GM19239 (cell line): Measurements from ENCODE around the gene RINT1.
"Not testable (repeated sequence)": the region's sequence is repeated elsewhere in the genome, so short reads cannot be mapped to it uniquely, and the experiment has no call there.

Source experiments
- DNase-seq: peaks from one replicate; pipeline ENCODE4 v3.0.0; 2011; ENCODE audit warnings: low spot score; ENCODE audit not compliant: insufficient read length
- FAIRE-seq: peaks from 2 replicates; lab custom pipeline; 2011; peaks lifted over from hg19 to GRCh38; lab: Jason Lieb, UNC

Gene RINT1

DNA sequence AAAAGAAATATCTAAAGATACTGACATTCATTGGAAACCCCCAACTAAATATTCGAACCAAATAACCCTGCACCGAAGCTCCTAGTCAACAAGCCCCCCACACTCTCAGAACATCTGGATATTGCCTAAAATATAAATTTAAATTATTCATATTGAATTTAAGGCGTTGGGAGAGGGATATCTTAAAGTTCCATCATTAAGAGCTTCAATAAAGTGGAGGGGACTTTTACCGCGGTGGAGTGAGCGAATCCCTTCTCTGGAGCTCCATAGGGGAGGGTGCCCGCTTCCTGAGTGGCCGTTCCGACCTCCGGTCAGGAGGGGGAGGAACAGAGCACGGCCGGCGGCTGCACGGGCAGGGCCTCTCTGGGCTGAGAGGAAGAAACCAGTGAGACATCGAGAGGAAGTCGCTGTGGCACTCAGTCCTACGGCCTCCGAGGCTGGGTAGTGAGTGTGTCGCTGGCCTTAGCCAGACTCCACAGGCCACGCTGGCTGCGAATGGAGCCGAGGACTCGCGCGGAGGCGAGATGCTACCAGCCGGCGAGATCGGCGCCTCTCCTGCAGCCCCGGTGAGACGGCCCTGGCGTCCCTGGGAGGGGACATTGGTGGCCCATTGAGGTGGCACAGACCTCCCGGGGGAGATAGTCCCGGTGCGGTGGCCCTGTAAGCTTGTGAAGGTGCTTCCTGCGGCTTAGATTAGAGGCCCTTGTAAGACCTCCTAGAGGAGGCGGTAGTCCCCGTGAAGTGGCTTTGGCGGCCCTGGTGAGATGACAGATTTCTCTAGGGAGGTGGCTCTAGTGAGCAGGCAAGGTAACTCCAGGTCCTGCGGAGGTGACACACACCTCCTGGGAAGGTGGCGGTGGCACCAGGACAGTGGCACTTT is at the start of gene RINT1:
TSS of gene RINT1 (plus strand) at position 410 of the 880 bp plus-strand sequence. CDS start at position 525, 115 bp downstream.
- peak; percentile 77 for DNase-seq
- FAIRE-seq, result peak; percentile 82

DNA sequence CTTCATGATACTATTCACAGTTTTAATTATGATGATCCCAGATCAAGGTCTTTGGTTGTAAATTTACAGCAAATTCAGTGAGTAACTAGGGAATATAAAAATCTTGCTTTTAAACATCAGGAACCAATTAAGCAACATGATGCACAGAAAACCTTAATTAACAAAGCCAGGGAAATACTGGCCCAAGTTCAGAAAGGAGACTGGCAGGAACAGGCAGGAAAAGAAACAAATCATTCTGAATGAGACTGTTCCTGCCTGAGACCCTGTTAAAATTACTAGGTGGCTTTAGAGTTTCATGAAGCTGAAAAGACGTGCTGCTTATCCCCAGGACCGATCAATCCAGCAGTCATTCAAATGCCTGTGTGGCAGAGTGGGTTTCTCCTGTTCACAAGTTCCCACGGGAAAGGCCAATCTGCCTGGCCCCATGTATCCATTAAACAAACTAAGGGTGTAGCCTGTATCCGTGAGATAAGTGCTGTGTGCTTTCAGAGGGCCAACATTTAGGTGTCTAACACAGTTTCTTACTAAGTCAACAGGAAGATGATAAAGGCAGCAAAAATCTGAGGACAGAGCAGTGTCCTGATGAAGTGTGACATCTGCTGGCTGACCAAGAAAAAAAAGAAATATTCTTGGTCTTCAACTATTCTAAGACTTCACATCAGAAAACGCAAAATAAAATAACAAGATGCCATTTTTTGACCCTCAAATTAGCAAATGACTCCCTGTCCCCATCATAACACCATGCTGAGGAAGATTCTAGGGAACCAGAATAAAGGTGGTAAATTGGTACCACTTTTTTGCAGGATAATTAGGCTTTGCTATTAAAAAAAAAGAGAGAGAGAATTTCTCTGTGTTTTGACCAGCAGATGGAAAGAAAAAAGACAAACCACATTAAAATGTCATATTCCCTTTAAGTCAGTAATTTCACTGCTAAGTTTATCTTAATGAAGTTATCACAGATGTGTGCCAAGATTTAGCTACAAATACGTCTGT is 44.1 kb upstream of the RINT1 start:
- DNase-seq, result no peak
- FAIRE-seq, result no peak

DNA sequence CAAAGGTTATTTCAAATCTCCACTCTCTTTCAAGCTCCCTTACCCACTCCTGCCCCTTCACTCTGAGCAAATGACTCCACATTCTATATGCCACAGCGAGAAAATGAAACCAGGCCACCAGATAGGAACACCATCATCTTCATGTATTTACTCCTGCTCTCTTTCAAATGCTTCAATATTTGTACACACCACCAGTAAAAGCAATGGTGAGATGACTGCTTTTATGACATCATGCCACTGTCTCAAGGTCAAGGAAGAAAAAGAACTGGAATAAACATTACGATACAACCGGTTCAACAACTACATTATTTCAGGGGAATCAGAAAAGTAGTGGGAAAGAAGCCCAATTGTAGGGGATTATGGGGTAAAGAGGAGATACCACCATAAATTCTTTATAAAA is 42.6 kb upstream of the RINT1 start:
- FAIRE-seq (no peak), DNase-seq (no peak)

DNA sequence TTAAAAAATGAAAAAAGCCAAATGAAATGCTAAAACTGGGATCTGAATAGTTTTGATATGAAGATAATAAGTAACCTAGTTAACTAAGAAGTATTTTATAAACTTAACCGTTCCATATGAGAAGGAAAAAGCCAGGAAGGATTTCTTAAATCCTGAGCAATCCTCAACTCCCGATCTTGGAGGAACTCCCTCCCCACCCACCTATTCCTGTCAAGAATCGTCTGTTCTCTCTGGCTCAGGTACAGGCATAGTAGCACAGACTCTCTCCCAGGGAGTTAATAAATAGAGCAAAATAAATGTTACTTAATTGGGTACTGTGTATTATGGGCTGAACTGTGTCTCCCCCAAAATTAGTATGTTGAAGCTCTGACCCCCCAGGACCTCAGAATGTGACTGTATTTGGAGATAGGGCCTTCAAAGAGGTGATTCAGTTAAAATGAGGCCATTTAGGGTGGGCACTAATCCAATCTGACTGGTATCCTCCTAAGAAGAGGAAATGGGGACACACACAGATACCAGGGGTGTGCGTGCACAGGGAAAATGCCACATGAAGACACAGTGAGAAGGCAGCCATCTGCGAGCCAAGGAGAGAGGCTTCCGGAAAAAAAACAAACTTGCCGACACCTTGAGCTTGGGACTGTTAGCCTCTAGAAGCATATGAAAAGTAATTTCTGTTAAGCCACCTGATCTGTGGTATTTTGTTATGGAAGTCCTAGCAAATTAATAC is 38.6 kb upstream of the RINT1 start:
- FAIRE-seq, result no peak
- no peak for DNase-seq

DNA sequence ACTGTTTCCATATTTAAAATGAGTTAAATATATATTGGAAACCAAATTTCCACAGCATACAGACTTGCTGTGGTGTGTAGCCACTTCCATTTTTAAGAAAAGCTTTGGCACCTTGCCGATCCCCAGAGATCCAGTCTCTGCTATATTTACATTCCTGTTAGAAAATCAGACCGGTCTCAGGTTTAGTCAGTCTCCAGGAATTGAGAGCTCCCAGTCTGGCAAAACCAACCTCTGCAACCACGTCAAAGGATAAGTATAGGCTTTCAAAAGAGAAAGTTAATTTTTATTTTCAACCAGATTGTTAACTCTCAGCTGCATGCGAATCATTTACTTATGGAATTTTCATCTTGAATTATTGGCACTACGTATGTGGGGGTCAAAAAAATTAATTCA is 38.1 kb upstream of the RINT1 start:
- DNase-seq, result no peak

DNA sequence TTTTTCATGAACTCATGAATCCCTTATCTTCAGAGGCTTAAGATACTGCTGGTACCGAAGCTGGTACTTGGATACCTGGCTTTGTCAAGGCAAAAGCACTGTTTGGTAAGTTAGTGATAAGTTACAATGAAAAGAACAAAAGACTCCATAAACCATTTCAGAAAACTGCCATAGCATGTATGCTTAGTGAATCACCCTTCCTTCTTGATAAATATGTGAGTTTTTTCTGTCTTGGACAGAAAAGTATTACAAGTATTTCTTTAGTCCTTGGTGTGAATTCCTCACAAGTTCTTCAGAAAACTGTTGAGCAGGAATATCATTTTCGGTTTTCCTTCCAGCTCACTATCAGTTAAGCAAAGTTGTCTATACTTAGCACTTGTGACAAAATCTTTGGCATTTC is 35.5 kb upstream of the RINT1 start:
- DNase-seq (no peak), FAIRE-seq (no peak)

More for the DNA sequence above, 38.1 kb upstream of the RINT1 start:
- FAIRE-seq, result no peak

DNA sequence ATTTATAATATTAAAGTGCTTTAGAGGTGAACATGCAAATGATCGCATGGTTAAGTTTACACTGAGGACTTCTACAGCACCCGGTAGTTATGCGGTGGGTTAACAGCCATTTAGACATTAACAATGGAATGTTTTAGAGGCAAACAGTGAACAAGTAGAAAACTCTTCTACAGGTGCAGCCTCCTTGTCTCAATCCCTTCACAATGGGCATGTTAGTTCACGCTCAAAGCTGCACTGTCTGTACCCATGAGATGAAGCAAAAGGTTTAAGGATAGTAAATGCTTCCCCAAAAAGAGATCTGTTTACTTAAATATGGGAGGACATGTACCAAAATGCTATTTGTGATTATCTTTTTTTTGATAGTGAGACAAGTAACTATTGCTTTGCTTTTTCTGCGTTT is 35.0 kb upstream of the RINT1 start:
- no peak for FAIRE-seq
- DNase-seq, result no peak

DNA sequence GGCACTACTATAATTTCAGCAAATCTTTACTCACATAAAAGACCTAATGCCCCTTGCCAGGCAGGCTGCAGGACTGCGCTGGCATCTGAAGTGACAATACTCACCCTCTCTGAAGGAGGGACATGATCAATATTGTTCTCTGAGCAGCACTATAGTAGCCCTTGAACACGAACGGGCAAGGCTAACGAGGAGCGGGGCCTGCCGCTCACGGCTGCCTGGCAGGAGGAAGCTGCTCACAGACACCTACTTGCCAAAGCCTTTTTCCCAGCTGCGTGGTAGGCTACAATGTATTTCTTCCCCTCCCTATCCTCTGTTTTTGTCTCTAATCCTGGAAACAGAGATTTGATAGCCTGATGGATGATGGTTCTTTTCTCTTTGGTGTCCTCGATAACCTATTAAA is 29.8 kb upstream of the RINT1 start:
- DNase-seq, result no peak
- no peak for FAIRE-seq

DNA sequence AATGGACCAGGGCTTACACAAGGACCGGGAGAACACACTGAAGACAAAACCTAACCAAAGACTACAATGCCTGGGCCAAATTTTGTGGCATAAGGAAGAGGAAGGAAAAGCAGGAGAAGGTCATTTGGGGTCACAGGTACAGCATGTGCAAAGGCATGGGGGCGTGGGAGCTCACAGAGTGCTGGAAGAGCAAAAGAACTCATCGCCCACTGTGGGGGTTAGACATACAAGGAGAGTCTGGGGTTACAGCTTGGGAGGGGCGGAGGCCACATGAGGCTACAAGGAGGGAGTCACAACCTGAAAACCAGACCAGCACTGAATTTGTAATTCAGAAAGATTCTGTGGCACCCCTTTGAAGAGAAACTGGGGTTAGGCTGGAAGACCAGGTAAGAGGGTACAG is 19.6 kb upstream of the RINT1 start:
- no peak for FAIRE-seq
- DNase-seq, result no peak

DNA sequence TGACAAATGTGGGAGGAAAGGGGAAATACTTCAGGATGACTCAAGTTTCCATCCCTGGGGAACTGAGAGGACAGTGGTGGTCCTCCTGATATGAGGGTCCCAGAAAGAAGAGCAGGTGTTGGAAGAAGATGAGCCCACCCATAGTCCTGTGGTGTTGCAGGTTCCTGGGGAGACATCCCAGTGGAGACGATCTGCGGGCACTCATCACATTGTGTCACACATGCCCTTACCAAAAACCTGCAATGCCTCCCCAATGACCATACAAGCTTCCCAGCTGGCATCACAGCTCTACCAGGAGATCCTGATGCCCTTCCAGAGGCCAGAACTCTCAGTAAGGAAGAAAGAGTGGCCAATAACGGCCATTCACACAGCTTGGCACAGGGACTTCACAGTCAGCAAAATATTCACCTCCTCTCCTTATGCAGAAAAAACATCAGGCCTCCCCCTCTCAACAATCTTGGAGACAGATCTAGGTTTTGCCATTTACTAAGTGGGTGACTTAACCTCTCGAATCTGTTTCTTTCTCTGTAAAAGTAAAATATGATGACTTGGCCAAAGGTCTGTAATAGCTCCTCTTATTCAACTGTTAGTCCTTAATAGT is 19.0 kb upstream of the RINT1 start:
- no peak for DNase-seq
- FAIRE-seq, result no peak

DNA sequence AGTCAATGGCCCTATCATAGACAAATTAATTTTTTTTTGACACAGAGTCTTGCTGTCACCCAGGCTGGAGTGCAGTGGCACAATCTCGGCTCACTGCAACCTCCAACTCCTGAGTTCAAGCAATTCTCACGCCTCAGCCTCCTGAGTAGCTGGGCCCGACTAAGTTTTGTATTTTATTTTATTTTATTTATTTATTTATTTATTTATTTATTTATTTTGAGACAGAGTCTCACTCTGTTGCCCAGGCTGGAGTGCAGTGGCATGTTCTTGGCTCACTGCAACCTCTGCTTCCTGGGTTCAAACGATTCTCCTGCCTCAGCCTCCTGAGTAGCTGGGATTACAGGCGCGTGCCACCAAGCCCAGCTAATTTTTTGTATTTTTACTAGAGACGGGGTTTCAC is 16.4 kb upstream of the RINT1 start:
- not testable (repeated sequence) for FAIRE-seq, DNase-seq

DNA sequence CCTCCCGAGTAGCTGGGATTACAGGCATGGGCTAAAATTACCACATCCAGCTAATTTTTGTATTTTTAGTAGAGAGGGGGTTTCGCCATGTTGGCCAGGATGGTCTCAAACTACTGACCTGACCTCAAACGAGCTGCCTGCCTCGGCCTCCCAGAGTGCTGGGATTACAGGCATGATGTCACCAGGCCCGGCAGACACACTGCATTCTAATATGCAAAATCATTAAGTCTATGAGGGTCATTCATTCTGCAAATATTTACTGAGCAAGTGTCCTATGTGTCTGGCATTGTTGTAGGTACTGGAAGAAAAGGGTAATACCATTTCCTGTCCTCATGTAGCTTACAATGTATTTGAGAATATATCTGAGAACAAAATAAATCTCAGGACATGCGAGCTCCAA is 12.6 kb upstream of the RINT1 start:
- FAIRE-seq (no peak), DNase-seq (no peak)

DNA sequence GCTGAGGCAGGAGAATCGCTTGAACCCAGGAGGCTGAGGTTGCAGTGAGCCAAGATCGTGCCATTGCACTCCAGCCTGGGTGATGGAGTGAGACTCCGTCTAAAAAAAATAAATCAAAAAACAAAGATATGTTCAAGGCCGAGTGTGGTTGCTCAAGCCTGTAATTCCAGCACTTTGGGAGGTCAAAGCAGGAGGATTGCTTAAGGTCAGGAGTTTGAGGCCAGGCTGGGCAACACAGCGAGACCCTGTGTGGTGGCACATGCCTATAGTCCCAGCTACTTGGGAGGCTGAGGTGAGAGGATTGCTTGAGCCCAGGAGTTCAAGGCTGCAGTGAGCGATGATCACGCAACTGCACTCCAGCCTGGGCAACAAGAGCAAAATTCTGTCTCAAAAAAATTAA is 11.4 kb upstream of the RINT1 start:
- not testable (repeated sequence) for DNase-seq

DNA sequence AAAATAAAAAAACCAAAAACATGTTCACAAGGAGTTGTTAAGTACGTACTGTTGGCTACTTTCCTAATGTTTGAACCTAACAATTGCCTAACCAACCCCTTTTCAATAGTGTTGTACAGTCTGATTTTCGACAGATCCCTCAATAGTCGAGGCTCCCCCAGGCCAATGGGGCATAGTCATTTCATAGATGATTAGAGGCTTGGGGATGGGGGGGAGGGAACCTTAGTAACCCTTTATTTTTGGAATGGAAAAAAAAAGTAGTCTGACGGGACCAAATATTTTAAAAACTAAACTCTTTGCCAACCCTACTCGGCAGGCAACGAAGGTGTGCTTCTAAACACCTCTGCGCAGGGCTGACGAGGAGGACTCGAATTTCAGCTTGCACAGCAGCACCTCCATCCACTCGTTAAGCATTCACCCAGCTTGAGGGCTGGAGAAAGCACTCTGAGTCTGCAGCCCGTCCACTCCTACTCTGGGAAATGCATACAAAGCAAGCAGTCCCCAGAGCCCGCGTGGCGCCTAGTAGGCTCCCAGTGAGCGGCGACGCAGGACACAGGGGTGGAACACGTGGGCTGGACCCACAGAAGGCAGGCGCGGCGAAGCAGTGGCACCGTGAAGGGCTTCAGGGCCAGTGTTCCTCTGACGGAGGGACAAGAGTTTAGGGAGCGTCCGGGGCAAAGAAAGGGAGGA is 10.8 kb upstream of the RINT1 start:
- FAIRE-seq (peak; percentile 64), DNase-seq (peak; percentile 40)

More for the DNA sequence above, 11.4 kb upstream of the RINT1 start:
- FAIRE-seq, result not testable (repeated sequence)

DNA sequence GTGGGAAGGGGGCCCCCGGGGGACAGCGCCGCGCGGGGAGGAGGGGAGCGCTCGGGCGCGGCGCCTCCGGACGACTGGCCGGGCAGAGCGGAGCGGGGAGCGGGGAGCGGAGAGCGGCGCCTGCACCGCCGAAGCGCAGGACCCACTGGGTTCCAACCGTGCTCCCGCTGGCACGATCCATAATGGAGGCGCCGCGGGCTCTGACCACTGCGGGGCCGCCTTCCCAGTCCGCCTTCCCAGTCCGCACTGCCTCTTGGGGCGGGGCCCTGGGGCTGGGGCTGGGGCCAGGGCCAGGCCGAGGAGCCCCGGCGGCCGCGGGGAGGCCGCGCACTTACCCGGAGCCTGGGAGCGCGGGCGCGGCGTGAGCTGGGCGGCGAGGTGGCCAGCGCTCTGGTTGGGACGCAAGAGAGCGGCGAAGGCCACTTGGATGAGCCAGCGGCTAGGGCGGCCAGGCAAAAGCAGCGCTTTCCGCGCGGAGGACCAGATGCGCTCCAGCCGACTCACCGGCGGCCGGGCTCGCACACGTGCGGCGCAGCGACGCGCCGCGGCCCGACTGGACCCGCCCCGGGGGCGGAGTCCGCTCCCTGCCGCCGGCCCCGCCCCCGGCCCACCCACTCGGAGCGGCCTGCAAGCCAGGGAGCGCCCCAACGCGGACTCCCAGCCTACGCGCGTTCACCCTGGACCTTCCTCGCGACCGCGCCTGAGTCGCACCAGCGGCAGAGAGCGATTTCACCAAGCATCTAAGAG is 10.1 kb upstream of the RINT1 start, which contains the start of gene PUS7:
TSS of gene PUS7 (minus strand) at position 555 of the 747 bp plus-strand sequence. CDS start 13,759 bp downstream, outside the sequence.
- DNase-seq (peak; percentile 89), FAIRE-seq (peak; percentile 76)

DNA sequence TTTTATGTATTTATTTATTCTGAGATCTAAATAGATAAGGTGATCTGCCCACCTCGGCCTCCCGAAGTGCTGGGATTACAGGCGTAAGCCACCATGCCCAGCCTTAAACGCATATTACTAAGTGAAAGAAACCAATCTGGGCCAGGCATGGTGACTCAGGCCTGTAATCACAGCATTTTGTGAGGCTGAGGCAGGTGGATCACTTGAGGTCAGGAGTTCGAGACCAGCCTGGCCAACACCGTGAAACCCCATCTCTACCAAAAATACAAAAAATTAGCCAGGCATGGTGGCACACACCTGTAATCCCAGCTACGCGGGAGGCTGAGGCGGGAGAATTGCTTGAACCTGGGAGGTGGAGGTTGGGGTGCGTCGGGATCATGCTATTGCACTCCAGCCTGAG is 7.6 kb upstream of the RINT1 start:
- not testable (repeated sequence) for DNase-seq, FAIRE-seq

DNA sequence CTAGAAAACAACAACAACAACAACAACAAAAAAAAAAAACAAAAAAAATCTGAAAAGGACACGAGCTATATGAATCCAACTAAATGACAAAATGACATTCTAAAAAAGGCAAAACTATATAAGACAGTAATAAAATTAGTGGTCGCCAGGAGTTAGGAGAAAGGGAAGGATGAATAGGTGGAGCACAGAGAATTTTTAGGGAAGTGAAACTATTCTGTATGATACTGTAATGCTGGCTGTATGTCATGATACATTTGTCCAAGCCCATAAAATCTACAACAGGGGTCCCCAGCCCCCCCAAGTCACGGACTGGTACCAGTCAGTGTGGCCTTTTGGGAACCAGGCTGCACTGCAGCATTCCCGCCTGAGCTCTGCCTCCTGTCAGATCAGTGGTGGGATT is 7.2 kb upstream of the RINT1 start:
- FAIRE-seq (no peak), DNase-seq (no peak)

DNA sequence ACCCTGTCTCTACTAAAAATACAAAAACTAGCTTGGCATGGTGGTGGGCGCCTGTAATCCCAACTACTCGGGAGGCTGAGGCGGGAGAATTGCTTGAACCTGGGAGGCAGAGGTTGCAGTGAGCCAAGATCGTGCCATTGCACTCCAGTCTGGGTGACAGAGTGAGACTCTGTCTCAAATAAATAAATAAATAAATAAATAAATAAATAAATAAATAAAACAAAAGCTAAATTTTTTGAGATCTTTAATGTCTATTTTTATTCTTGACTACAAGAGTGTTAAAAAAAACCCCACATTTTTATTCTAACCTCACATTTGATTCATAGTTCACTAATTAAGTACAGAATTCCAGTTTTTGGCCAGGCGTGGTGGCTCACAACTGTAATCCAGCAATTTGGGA is 4.3 kb upstream of the RINT1 start:
- not testable (repeated sequence) for FAIRE-seq, DNase-seq
